ENCODE results near the gene GRAMD4.
"Not testable (repeated sequence)": the region's sequence is repeated elsewhere in the genome, so short reads cannot be mapped to it uniquely, and the experiment has no call there.

The GRAMD4 gene

GRCh38 chr22:46631113-46631512 lies 10.9 kb downstream of the GRAMD4 start:
- no peak overlapping the region for H3K4me3 ChIP-seq (ENCODE audit: low read depth, low read length)
- DNase-seq (ENCODE audit: low read depth), result no peak

GRCh38 chr22:46632646-46633249 lies 12.6 kb downstream of the GRAMD4 start:
- no peak for DNase-seq (ENCODE audit: low read depth)
- no peak overlapping the region for H3K4me3 ChIP-seq (ENCODE audit: low read depth, low read length)

DNA sequence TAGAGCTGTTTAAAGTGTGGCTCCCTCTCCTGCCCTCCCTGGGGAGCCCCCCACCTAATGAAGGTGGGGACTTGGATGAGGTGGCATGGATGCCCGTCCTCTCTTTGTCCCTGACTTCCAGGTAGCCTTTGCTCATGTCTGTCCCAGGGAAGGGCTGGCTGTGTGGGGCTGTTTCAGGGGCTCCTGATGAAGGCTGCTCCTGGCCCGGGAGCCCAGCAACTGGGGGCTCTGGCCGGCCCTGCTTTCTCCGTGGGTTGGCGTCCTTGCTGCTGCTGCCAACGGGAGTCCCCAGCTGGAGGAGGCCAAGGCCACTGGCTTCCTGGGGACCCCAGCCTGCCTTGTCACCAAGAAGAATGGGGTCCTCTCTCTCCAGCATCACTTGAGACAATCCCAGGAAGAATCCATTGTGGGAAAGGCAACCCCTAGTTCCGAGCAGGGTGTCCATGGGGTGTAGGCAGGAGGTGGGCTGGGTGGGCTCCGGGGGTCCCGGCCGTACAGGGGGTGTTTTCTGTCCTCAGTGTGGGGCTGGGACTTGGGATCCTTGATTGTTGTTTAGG lies 13.2 kb downstream of the GRAMD4 start:
- H3K4me3 ChIP-seq (ENCODE audit: low read depth, low read length), result no peak overlapping the region
- no peak for DNase-seq (ENCODE audit: low read depth)

- no peak overlapping the region for H3K4me3 ChIP-seq (ENCODE audit: low read depth, low read length)
- DNase-seq (ENCODE audit: low read depth), result no peak
Observed at GRCh38 chr22:46634011-46634699, 14.0 kb downstream of the GRAMD4 start.

- DNase-seq (ENCODE audit: low read depth), result not testable (repeated sequence)
Observed at GRCh38 chr22:46634973-46635685, 14.9 kb downstream of the GRAMD4 start.

DNA sequence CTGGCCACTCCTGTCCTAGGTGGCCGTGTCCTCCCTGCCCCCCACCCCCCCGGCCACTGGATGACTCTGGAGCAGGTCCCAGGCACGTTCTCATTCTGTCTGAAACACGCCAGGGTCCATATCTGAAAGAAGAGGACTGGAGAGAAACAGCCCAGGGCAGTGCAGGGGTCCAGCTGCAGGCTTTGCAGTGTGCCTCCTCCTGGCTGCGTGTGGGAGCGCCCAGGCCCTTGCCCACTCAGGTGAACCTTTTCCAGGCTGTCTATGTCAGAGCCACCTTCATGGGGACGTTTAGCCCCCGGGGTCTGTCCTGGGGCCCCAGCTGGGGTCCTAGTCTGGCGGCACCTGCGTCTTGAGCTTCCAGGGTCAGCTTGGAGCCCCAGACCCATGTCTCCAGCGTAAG lies 15.6 kb downstream of the GRAMD4 start:
- H3K4me3 ChIP-seq (ENCODE audit: low read depth, low read length), result no peak overlapping the region
- no peak for DNase-seq (ENCODE audit: low read depth)

More at GRCh38 chr22:46634973-46635685, 14.9 kb downstream of the GRAMD4 start:
- not testable (repeated sequence) for H3K4me3 ChIP-seq (ENCODE audit: low read depth, low read length)

GRCh38 chr22:46636221-46637002 lies 16.2 kb downstream of the GRAMD4 start:
- no peak overlapping the region for H3K4me3 ChIP-seq (ENCODE audit: low read depth, low read length)
- DNase-seq (ENCODE audit: low read depth), result no peak

GRCh38 chr22:46637711-46638600 lies 17.8 kb downstream of the GRAMD4 start:
- no peak overlapping the region for H3K4me3 ChIP-seq (ENCODE audit: low read depth, low read length)
- no peak for DNase-seq (ENCODE audit: low read depth)

DNA sequence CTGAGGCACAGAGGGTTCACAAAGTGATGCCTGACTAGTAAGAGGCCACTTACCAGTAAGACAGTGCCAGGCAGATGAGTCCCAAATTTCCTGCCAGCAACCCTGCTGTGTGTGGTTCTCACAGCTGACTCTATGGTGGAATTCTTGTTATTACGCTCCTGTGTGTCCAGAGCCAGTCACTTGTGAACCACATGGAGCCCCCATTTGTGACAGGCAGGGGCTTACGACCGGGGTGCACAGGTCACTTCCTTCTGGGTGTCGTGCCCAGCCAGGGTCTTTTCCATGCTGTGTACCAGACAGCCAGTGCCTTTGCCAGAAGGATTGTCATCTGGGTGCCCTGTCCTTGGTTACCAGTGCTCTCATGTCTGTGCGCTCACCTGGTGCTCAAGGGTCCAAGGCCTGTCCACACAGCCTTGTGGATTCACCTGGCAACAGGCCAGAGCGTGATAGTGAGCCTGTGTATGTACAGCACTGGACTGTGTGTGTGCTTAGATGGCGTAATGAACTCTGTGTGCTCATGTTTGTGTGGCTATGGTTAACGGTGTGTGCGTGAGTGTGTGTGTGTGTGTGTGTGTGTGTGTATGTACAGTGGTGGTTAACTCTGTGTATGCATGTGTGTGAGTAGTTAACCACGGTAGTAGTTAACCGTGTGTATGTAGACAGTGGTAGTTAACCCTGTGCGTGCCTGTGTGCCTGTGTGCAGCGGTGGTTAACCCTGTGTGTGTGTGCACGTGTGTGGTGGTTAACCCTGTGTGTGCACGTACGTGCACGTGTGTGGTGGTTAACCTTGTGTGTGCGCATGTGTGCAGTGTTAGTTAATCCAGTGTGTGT lies 18.6 kb downstream of the GRAMD4 start:
- no peak overlapping the region for H3K4me3 ChIP-seq (ENCODE audit: low read depth, low read length)
- DNase-seq (ENCODE audit: low read depth), result no peak

GRCh38 chr22:46639843-46640242 lies 19.7 kb downstream of the GRAMD4 start:
- no peak overlapping the region for H3K4me3 ChIP-seq (ENCODE audit: low read depth, low read length)
- no peak for DNase-seq (ENCODE audit: low read depth)

GRCh38 chr22:46640293-46641055 lies 20.3 kb downstream of the GRAMD4 start:
- H3K4me3 ChIP-seq (ENCODE audit: low read depth, low read length), result no peak overlapping the region
- DNase-seq (ENCODE audit: low read depth), result no peak

DNA sequence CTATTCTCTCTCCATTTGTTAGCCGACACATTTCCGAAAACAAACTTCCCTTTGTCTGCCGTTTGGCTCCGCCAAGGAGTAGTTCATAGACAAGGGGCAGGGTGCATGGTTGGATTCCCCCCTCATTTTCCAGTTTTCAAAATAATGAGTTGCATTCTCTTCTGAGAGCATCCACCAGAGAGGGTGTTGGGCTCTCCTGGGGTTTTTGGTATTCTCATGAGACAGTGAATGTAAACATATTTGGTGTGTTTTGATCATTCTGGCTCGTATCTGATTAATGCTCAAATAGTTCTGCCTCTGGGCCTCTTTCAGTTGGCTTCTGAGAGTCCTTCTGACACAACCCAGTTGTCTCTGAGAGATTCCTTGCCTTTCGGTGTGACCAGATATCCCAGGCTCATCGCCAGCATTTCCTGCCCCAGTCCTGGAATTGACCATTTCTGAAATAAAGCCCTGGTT lies 21.7 kb downstream of the GRAMD4 start:
- no peak for DNase-seq (ENCODE audit: low read depth)
- H3K4me3 ChIP-seq (ENCODE audit: low read depth, low read length), result no peak overlapping the region

DNA sequence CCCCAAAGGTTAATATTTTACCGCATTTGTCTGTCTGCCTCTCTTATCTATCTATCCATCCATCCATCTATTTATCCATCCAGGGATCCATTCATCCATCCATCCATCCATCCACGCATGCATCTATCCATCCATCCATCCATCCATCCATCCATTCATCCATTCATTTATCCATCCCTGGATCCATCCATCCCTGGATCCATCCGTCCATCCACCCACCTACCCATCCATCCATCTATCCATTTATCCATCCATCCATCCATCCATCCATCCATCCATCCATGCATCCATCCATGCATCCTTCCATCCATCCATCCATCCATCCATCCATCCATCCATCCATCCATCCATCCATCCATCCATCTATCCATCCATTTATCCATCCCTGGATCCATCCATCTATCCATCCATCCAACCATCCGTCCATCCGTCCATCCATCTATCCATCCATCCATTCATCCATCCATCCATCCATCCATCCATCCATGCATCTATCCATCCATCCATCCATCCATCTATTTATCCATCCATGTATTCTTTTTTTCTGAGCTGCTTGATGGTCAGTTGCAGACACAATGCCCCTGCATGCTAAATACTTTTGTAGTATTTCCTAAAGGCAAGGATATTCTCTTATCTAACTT lies 22.8 kb downstream of the GRAMD4 start:
- not testable (repeated sequence) for DNase-seq (ENCODE audit: low read depth)

GRCh38 chr22:46646531-46647215 lies 26.5 kb downstream of the GRAMD4 start:
- no peak overlapping the region for H3K4me3 ChIP-seq (ENCODE audit: low read depth, low read length)
- DNase-seq (ENCODE audit: low read depth), result no peak

More for the DNA sequence above, 22.8 kb downstream of the GRAMD4 start:
- H3K4me3 ChIP-seq (ENCODE audit: low read depth, low read length), result not testable (repeated sequence)

GRCh38 chr22:46648225-46648820 lies 28.1 kb downstream of the GRAMD4 start:
- DNase-seq (ENCODE audit: low read depth); H3K4me3 ChIP-seq (ENCODE audit: low read depth, low read length): not testable (repeated sequence)
